ENCODE results near the gene CSTF1. TPM values are rescaled to one million over a fixed set of nuclear protein-coding genes. Genes with fewer than 3 reads are reported as not detected.
A peak's percentile ranks its signal among the peaks of the same experiment; 100 is the strongest.
"Not testable (repeated sequence)": the region's sequence is repeated elsewhere in the genome, so short reads cannot be mapped to it uniquely, and the experiment has no call there.

The CSTF1 gene
- total RNA-seq, 1 donor from 2014 or later = 29.7 TPM

DNA sequence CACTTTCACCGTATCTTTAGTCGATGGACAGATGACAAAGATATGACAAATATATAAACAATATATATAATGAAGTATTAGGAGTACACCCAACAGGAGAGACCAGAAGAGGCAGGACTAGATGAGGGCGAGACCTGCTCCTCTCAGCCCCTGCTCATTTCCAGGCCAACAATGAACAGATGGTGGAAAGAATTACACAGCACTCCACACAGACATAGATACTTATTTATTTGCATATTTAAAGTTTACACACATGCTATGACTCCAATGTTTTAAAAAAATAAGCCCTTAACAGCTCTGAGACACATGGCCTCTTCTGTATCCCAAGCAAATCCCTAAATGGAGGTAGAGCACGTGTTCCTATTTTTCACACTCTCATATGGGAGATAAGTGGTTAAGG lies 23.3 kb upstream of the CSTF1 start:
- no peak for DNase-seq (ENCODE audit: low read depth, low spot score)

DNA sequence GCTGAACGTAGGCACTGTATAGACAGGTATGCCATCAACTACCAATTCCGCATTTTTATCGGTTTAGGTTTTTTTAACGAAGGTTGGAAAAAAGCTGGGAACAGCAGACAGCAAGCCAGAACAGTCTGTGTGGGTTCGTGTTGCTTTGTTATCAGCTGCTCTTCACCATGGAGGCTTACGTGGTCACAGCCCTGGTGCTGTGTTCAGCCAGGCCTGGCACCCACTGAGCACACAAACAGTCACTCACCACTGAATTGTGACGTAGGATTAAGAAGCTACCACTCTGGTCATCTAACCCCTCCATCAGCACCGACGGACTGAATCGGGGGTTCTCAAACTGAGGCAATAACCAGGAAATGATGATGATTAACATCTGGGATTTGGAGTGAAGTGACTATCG lies 20.5 kb upstream of the CSTF1 start:
- DNase-seq (ENCODE audit: low read depth, low spot score) = no peak

DNA sequence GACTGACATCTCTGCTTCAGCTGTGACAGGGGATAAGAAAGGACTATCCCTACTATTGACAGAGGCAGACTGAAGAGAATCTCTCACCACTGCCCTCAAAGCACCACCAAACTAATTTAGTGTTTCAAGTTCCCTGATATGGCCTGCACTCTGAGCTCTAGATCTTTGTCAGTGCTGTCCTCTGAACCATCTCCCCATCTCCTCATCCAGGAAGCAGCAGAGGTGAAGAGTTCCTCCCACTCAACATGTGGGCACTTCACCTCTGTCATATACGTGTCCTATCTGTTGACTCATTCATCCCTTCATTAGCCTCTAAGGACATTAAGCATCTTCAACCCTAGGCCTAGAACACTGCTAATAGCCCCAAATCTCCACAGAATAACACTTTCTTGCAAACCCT lies 19.6 kb upstream of the CSTF1 start:
- DNase-seq (ENCODE audit: low read depth, low spot score) = no peak

DNA sequence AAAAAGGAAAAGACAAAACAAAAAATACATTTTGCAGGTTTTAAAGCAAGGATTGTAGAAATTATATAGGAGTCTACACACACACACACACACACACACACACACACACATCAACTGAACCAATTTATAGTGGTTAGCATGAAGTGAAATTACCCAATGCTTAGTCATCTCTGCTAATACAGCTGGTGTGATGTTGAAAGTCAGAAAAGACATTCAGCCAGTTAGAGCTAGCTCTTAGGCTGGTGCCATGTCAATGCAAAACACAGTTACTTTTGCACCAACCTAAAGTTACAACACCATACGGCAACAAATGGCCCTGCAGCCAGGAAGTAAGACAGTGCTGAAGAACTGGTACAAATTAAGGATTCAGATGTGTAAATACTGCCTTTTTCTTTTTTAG lies 18.5 kb upstream of the CSTF1 start:
- DNase-seq (ENCODE audit: low read depth, low spot score) = no peak

DNA sequence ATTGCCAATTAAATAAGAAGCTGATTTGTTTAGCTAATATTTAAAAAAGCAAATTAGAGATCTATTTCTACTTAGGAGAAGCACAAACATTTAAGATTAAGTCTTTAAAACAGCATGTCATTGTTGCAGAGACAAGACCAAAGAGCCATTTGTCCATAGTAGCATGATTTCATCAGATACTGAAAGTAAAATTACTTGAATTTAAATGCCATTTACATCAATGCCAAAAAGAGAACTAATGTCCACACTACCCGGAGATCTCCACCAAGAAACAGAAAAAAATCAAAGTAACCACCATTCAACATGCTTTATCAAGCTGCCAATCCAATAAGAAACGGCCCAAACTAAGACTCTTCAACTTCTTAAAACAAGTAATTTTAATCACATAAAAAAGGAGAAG lies 16.1 kb upstream of the CSTF1 start:
- DNase-seq (ENCODE audit: low read depth, low spot score) = no peak

DNA sequence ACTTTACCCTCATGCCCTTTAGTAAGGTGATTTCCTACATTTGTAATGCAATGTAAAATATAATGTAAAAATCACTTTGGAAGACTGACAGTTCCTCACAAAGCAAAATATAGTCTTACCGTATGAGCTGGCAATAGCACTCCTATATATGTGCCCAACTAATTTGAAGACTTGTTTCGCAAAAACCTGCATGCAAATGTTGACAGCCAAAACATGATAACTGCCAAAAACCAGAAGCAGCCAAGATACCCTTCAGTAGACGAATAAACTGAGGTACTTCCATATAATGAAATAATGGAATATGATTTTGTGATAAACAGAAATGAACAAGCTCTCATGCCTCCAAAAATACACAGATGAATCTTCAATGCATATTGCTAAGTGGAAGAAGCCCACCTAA lies 14.1 kb upstream of the CSTF1 start:
- DNase-seq (ENCODE audit: low read depth, low spot score) = no peak

DNA sequence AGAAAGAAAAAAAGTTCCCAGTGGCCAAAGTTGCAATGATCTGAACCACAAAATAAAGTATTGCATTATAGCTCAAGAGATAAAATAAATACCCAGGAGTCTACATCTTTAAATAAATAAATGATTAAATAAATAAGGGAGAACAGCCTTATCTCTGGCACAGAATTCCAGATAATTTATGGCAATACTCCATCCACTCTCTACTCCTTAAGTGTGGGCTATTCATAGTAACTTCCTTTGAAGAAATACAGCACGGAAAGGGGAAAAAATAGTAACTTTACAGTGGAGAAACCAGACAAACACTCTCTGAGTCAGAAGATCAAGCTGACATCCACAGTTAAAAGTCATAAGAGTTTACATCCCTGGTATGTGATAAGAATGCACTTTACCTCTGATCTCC lies 12.1 kb upstream of the CSTF1 start:
- DNase-seq (ENCODE audit: low read depth, low spot score) = no peak

DNA sequence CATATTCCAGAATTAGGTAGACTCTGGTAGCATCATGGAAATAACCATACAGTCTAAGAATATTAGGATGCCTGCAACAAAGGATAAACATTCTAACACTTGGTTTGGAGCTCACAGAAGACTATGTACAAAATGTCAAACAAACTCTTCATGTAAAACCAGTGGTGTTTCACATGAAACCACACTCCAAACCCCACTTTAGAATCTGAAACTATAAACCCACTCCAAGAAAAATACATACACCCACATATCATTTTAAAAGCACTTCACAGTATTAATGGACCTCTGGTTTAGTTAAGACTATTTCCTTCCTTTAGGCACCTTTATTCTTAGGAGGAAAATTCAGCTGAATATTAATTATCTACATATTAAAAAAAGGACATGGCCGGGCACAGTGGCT lies 10.9 kb upstream of the CSTF1 start:
- no peak for DNase-seq (ENCODE audit: low read depth, low spot score)

DNA sequence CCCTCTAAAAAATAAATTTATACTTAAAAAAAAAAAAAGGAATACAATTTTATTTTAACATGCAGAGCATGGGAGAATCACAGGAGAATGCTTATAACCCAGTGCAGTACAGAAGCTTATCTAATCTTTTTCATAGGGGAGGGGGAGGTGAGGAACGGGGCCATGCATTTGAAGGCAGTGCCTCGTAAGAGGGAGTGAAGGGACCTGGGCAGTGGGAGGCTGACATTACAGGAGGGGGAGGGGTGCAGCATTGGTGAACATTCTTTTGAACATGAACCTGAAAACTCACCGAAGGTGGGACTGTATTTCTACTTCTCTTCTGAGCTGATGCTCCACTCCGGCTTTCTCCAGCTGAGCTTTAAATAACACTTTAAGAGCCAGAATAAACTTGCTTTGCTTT lies 9.7 kb upstream of the CSTF1 start:
- no peak for DNase-seq (ENCODE audit: low read depth, low spot score)

DNA sequence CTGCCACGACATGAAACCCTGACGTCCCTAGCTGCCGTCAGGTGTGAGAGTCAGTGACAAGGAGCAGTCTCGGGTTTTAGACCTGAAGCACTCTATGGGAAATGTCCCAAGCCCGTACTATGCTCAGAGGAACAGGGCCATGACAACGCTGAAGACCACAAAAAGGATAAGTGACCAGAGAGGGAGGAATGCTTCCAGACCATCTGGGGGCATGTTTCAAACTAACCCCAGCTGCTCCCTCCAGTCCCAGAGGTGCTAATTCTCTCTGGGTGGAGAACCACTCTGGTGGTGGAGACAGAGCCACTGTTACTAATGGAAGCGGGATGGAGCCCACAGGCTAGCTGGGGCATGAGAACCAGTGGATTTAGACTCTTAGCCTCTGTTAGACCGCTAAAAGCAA lies 9.1 kb upstream of the CSTF1 start:
- DNase-seq (ENCODE audit: low read depth, low spot score) = no peak

DNA sequence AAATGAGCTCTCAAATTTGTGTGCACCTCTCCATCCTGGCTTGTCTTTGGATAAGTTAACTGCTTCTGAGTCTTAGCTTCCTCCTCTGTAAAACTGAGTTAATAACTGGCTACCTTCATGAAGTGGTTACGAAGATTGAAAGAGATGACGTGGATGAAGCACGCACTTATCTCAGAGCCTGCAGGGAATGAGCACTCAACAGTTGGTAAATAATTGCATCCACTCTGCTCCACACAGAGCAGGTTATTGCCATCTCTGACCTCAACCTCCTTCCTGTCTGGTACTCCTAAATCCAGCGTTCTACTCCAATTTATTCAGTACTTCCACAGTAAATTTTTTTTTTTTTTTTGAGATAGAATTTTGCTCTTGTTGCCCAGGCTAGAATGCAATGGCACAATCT lies 7.3 kb upstream of the CSTF1 start:
- no peak for DNase-seq (ENCODE audit: low read depth, low spot score)

DNA sequence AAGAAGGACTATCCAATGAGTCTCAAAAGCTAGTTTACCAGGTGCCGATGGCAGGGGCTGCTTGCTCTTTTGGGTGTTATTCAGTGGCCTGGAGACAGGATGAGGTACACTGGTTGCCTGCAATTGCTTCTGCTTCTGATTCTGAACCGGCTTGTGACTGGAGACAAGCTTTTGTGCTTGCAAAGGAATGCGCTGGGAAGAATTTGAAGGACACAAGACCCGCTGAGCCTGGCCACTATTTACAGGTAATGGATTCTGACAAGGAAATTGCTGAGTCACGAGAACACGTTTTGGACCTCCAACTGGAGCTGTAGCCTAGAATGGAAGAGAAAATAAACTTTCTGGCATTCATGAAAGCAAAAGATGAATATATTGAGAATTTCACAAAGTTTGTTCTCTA lies 6.2 kb upstream of the CSTF1 start:
- no peak for DNase-seq (ENCODE audit: low read depth, low spot score)

DNA sequence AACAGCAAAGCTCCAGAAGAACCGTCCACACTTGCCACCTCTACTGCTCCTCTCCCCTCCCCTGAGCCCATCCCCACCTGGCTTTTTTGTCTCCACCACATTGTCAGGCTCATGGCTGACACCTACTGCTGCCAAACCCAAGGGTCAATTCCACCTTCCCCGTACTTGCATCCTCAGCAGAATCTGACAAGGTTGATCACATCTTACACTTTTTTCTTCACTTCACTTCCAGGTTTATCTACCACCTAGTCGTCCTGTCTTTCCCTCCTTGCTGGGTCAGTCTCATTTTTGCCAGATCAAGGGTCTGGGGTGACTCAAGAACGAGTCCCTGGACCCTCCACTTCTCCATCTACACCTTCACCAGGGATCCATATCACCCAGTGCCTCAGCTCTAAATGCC lies 3.6 kb upstream of the CSTF1 start:
- DNase-seq (ENCODE audit: low read depth, low spot score) = no peak

DNA sequence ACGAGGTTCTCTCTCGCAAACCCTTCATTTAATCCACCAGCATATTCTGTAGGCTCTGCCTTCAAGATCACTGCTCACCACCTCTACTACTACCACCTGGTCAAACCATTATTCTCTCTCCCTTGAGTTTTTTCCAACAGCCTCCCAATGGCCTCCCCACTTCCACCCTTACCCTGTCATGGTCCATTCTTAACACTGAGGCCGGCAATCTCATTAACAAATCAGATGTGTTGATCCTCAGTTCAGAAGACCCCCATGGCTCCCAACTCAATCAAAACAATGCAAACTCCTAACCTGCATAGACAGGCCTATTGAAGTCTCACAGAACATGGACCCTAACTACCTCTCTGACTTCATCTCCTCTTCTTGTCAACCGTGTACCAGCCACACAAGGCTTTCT lies 2.6 kb upstream of the CSTF1 start:
- DNase-seq (ENCODE audit: low read depth, low spot score) = no peak

DNA sequence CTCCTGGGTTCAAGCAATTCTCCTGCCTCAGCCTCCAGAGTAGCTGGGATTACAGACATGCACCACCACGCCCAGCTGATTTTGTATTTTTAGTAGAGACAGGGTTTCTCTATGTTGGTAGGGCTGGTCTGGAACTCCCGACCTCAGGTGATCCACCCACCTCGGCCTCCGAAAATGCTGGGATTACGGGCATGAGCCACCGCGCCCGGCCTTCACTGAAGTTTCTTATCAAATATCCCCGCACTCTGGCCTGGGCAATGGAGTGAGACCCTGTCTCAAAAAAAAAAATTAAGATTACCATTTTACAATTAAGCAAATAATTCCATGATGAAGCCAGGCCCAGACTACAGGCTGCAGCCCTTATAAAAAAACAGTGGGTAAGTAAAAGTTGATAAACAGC lies 2.0 kb upstream of the CSTF1 start:
- not testable (repeated sequence) for DNase-seq (ENCODE audit: low read depth, low spot score)

DNA sequence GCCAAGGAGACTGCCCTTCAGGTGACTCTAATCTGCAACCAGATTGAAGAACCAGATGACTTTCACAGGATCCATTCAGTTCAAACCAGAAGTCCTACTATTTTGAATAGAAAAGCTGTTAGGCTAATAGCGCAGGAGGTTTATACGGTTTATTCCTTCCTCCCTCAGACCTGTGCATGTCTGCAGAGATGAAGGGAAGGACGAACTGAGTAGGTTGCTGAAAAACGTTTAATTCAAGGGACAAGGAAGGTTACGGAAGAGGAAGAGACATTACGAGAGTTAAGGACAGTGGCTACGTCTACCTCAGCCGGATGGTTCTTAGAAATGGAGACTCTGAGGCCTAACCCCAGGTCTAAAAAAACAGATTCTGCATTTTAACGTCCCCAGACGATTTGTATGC lies 1.4 kb upstream of the CSTF1 start:
- no peak for DNase-seq (ENCODE audit: low read depth, low spot score)

DNA sequence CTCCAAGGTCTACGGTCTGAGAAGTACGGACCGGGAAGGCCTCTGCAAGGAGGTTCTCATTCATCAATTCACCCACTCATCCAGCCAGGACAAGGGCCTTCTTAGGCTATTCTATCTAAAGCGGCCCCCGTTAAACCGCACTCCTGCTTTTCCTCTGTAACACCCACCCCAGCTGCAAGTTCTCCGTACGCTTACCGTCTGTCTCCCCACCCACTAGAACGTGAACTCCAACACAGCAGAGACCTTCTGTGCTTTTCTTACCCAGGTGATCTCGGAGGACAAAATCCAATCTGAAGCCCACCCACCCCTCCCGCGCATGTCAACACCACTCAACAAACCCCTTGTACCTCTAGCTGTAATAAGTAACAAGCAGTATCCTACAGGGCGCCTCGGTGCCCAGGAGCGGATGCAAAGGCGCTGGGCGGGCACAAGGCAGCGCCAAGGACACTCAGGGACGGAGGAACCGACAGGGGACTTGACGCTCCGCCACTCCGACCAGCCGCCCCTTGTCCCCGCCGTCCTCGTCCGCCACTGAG lies 781 bp upstream of the CSTF1 start:
- DNase-seq (ENCODE audit: low read depth, low spot score) = no peak

DNA sequence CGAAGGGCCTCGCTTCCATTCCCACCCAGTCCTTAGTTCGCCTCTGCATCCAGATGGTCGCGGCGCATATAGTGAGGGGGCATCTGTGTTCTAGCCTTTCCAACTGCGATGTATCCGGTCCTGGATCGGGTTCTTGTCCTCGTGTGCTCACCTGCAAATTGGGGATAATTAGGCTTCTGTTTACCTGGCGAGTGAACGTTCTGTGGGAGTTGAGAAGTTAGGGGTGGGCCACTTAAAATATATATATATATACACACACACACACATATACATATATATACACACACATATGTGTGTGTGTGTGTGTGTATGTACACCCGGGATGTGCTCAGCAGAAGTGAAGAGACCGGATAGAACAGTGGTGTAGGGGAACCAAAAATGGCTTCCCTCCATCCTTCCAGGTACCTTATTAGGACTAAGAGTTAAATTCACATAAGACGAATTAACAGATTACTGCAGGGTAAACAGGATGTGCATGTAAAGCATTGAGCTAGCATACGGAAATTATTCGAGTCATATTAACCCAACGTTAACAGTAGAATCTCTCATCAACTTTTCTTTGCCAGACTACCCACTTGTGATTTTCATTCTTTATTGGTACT lies 537 bp downstream of the CSTF1 start:
- DNase-seq (ENCODE audit: low read depth, low spot score) = no peak

DNA sequence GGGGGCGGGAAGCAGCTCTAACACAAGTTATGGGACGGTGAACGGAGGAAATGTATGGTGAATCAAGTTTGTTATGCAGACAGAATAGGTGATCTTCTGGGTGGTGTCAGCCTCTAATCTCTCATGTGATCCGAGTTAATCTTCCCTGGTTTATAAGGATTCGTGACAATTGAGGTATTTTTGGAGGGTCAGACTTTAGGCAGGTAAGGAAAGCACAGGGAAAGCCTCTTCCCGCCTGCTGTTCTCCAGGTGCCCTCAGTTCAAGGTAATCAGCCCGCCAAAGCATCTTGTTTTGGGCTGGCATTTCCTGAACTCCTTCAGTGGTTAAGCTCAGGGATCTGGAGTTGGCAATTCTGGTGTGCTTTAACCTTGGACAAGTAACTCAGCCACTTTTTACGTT lies 1.2 kb downstream of the CSTF1 start:
- DNase-seq (ENCODE audit: low read depth, low spot score) = no peak

DNA sequence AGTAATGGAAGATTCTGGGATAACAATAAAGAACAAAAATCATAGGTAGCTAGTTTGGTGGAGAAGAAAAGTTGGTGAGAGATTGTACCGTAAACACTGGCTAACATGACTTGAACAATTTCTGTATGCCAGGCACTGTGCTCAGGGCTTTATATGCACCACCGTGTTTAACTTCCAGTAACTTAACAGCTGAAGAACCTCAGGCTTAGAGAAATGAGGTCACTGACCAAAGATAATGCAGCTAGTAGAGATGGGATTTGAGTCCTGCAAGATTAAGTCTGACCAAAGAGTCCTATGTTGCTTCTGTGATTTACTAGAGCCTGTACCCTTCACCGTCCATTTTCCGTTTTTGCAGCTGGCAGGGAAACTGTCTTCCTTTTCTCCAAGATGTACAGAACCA lies 2.7 kb downstream of the CSTF1 start:
- DNase-seq (ENCODE audit: low read depth, low spot score) = no peak

DNA sequence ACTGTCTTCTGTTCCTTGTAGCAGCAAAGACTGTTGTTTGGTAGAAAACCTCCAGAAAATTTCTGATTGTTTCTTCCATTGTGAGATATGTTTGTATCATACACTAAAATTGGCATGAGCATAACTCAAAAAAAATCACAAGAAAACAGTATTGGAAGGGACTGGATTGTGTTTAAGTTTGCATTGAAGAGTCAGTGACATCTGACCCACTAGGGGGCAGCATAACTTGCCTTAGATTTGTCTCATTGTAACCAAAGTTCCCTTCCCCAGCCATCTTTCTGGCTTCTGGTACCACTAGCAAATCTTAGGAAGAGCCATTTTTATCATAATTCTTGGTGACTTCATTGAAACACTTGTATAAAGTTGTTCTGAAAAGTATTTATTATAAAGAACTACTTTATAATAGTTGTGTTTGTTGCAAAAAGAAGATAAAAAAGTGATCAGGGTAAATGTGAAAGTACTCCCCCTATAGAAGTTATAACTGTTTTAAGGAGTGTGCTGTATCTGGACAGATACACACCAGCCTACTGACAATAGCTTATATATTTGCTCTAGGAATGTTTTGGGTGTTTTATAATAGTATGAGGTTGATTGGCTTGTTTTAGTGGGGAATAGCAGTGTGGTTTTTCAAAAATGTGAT lies 7.7 kb downstream of the CSTF1 start:
- DNase-seq (ENCODE audit: low read depth, low spot score) = peak; percentile 47

DNA sequence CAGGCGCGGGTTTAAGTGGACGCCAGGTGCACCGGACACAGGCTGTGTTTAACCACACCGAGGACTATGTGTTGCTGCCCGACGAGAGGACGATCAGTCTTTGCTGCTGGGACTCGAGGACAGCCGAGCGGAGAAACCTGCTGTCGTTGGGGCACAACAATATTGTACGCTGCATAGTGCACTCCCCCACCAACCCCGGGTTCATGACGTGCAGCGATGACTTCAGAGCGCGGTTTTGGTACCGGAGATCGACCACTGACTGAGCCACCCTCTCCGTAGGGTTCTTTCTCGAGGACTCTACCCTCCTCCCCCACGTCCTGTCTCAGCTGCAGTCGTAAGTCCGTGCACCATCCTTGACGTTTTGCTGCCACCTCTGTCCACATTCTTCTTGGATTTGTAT lies 11.0 kb downstream of the CSTF1 start:
- DNase-seq (ENCODE audit: low read depth, low spot score) = no peak

DNA sequence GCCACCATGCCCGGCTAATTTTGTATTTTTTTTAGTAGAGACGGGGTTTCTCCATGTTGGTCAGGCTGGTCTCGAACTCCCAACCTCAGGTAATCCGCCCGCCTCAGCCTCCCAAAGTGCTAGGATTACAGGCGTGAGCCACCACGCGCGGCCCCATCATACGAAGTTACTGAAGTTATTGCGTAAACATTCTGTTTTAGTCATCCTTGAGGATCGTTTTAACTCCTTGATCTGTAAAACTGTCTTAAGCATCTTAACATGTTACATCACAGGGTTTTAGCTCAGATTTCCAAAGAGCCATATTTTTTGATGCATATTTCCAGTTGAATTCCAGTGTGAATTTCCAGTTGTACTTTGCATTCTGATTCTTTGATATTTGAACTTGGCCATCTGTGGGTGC lies 12.9 kb downstream of the CSTF1 start:
- not testable (repeated sequence) for DNase-seq (ENCODE audit: low read depth, low spot score)

DNA sequence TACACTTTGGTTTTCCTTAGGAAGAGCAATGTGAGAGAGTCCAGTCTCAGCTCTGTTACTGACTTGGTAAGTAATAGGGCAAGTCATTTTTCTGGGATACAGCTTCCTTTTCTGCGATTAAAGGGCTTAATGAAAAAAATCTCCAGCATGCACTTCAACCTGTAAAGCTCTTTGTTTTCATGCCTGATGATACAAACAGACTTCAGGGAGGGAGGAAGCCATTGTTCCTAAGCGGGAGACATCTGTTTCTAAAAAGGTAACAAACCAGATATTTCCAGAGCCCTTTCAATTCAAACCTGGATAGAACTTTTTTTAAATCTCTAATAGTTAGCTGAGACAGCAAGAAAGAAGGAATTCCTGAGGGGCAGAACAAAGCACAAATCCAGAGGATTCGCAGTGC lies 14.5 kb downstream of the CSTF1 start:
- no peak for DNase-seq (ENCODE audit: low read depth, low spot score)

Measured in pulmonary artery endothelial cell (primary cell).